Measurements from ENCODE around the gene PRMT5.
A peak's percentile ranks its signal among the peaks of the same experiment; 100 is the strongest.

PRMT5 gene

GRCh38 chr14:22895402-22895801 is 33.8 kb downstream of the PRMT5 start:
- DNase-seq = no peak

GRCh38 chr14:22893706-22894105 is 35.5 kb downstream of the PRMT5 start:
- no peak for DNase-seq

- no peak for DNase-seq
These were observed 36.7 kb downstream of the PRMT5 start for GRCh38 chr14:22892488-22892887.

GRCh38 chr14:22890416-22890815 is 38.8 kb downstream of the PRMT5 start:
- no peak for DNase-seq

- DNase-seq = no peak
These were observed 40.5 kb downstream of the PRMT5 start for GRCh38 chr14:22888662-22889061.

- peak; percentile 64 for DNase-seq
These were observed 41.2 kb downstream of the PRMT5 start for GRCh38 chr14:22887990-22888378.

GRCh38 chr14:22887260-22887989 is 41.8 kb downstream of the PRMT5 start:
- DNase-seq = peak; percentile 46

GRCh38 chr14:22886500-22887259 is 42.5 kb downstream of the PRMT5 start:
- peak; percentile 65 for DNase-seq

GRCh38 chr14:22885975-22886374 is 43.2 kb downstream of the PRMT5 start:
- DNase-seq = no peak

GRCh38 chr14:22884738-22885523 is 44.2 kb downstream of the PRMT5 start:
- no peak for DNase-seq

- no peak for DNase-seq
These were observed 45.0 kb downstream of the PRMT5 start for GRCh38 chr14:22884076-22884737.

- no peak for DNase-seq
These were observed 45.8 kb downstream of the PRMT5 start, which contains the start of gene REM2 for GRCh38 chr14:22883173-22883976. REM2 (plus strand) TSS chr14:22883222; CDS start chr14:22883288, 66 bp downstream.

GRCh38 chr14:22882529-22883172 is 46.5 kb downstream of the PRMT5 start:
- peak; percentile 37 for DNase-seq

- no peak for DNase-seq
These were observed 47.1 kb downstream of the PRMT5 start for GRCh38 chr14:22882064-22882463.

- no peak for DNase-seq
These were observed 50.6 kb downstream of the PRMT5 start for GRCh38 chr14:22878271-22879246.

- DNase-seq = no peak
These were observed 52.1 kb downstream of the PRMT5 start for GRCh38 chr14:22877000-22877501.

GRCh38 chr14:22875748-22876319 is 53.3 kb downstream of the PRMT5 start:
- no peak for DNase-seq

GRCh38 chr14:22875003-22875747 is 54.0 kb downstream of the PRMT5 start:
- DNase-seq = no peak
